Liver (tissue), 9 donors: ENCODE results near the gene FNTB. TPM values are rescaled to one million over a fixed set of nuclear protein-coding genes. Genes with fewer than 3 reads are reported as not detected.

Source experiments
- DNase-seq: peaks from one replicate; pipeline ENCODE4 v3.0.0-alpha.2; 2017; ENCODE audit warnings: low spot score
- H3K27ac ChIP-seq, 2 donors: one replicate each; pipeline ENCODE4 v1.7.0; 2013; ENCODE audit warnings: inconsistent platforms in 2 of 2, low read length in 2 of 2, control low read depth in 1 of 2, low read depth in 1 of 2, mild to moderate bottlenecking in 1 of 2
- H3K27me3 ChIP-seq, 4 donors: one replicate each; pipeline versions ENCODE4 v1.6.1 to v1.7.0; 2013; ENCODE audit warnings: low read length in 3 of 4, inconsistent platforms in 1 of 4, mild to moderate bottlenecking in 1 of 4, moderate library complexity in 1 of 4; ENCODE audit not compliant: control insufficient read depth in 4 of 4, insufficient read depth in 4 of 4
- H3K36me3 ChIP-seq, 4 donors: one replicate each; pipeline versions ENCODE4 v1.6.1 to v1.7.0; 2013; ENCODE audit warnings: low read length in 3 of 4, mild to moderate bottlenecking in 3 of 4, low read depth in 1 of 4, moderate library complexity in 1 of 4; ENCODE audit not compliant: control insufficient read depth in 4 of 4, insufficient read depth in 3 of 4
- H3K4me1 ChIP-seq, 4 donors: one replicate each; pipeline versions ENCODE4 v1.6.1 to v1.7.0; 2013; ENCODE audit warnings: low read length in 3 of 4, mild to moderate bottlenecking in 3 of 4, moderate library complexity in 1 of 4; ENCODE audit not compliant: control insufficient read depth in 4 of 4, insufficient read depth in 4 of 4
- H3K4me3 ChIP-seq, 3 donors: one replicate each; pipeline versions ENCODE4 v1.6.1 to v1.7.0; 2013; ENCODE audit warnings: low read length in 3 of 3, control low read depth in 1 of 3, low read depth in 1 of 3, mild to moderate bottlenecking in 1 of 3
- H3K9ac ChIP-seq, 2 donors: one replicate each; pipeline ENCODE4 v1.7.0; 2013; ENCODE audit warnings: low read length in 2 of 2, mild to moderate bottlenecking in 2 of 2, moderate library complexity in 2 of 2, control low read depth in 1 of 2, low read depth in 1 of 2
- H3K9me3 ChIP-seq, 4 donors: one replicate each; pipeline versions ENCODE4 v1.6.1 to v1.7.0; 2013; ENCODE audit warnings: low read length in 3 of 4; ENCODE audit not compliant: control insufficient read depth in 4 of 4
- EGR1 ChIP-seq, 2 donors: IDR thresholded peaks; 2 replicates each; pipeline ENCODE4 v1.6.1; 2016 to 2018; ENCODE audit warnings: antibody characterized with exemption in 2 of 2, low read depth in 2 of 2
- FOXA1 ChIP-seq: IDR thresholded peaks from 2 replicates; pipeline ENCODE4 v1.6.1; 2016; ENCODE audit warnings: antibody characterized with exemption
- HNF4A ChIP-seq, 2 donors: conservative IDR thresholded peaks; 2 replicates each; pipeline ENCODE4 v1.6.1; 2016; ENCODE audit warnings: antibody characterized with exemption in 2 of 2, mild to moderate bottlenecking in 2 of 2
- HNF4G ChIP-seq: IDR thresholded peaks from 2 replicates; pipeline ENCODE4 v1.6.1; 2016; ENCODE audit warnings: antibody characterized with exemption
- JUND ChIP-seq, 2 donors: IDR thresholded peaks; 2 replicates each; pipeline ENCODE4 v1.6.1; 2016; ENCODE audit warnings: antibody characterized with exemption in 2 of 2
- NR2F2 ChIP-seq: IDR thresholded peaks from 2 replicates; pipeline ENCODE4 v1.6.1; 2016; ENCODE audit warnings: antibody characterized with exemption
- RAD21 ChIP-seq, 2 donors: IDR thresholded peaks; 2 replicates each; pipeline ENCODE4 v1.6.1; 2016; ENCODE audit warnings: antibody characterized with exemption in 2 of 2, mild to moderate bottlenecking in 2 of 2
- RXRA ChIP-seq, 2 donors: IDR thresholded peaks; 2 replicates each; pipeline ENCODE4 v1.6.1; 2017 to 2018; ENCODE audit warnings: antibody characterized with exemption in 2 of 2, mild to moderate bottlenecking in 1 of 2
- SP1 ChIP-seq: IDR thresholded peaks from 2 replicates; pipeline ENCODE4 v1.6.1; 2018; ENCODE audit warnings: antibody characterized with exemption, mild to moderate bottlenecking
- TAF1 ChIP-seq: conservative IDR thresholded peaks from 2 replicates; pipeline ENCODE4 v1.6.1; 2016; ENCODE audit warnings: antibody characterized with exemption, mild to moderate bottlenecking
- YY1 ChIP-seq: IDR thresholded peaks from 2 replicates; pipeline ENCODE4 v1.6.1; 2016; ENCODE audit warnings: antibody characterized with exemption, mild to moderate bottlenecking
- WGBS: extraction: QIAGEN DNeasy Blood & Tissue Kit; methylation state at CpG from one replicate; pipeline ENCODE4 v1.1.7; 2013; 5-methylcytosine and 5-hydroxymethylcytosine counted together
- polyA plus RNA-seq, 2 donors: library from polyadenylated mRNA; stranded (reverse) in 1 of 2; unstranded in 1 of 2; fragments of 200-250 nt in 1 of 2; fragments of >200 nt in 1 of 2; fragmentation: Nextera tagmentation in 1 of 2; extraction: Ambion mirVana in 1 of 2; gene quantifications; one replicate each; pipeline versions ENCODE4 v1.2.1 to v1.2.3, GENCODE V29; 2013 to 2015
- total RNA-seq, 2 donors: library from RNA; depleted of rRNA; stranded (reverse); fragments of >200 nt; gene quantifications; one replicate each; pipeline ENCODE4 v1.2.3, GENCODE V29; 2014
- TF ChIP-seq, protein P1 (sequence below): IDR thresholded peaks from 2 replicates; pipeline ENCODE4 v1.6.1; 2016; ENCODE audit warnings: antibody characterized with exemption, mild to moderate bottlenecking
- TF ChIP-seq, protein P2 (sequence below): IDR thresholded peaks from 2 replicates; pipeline ENCODE4 v1.6.1; 2016; ENCODE audit warnings: antibody characterized with exemption
- TF ChIP-seq, protein P3 (sequence below): fragments of 150-350 bp; IDR thresholded peaks from 2 replicates; pipeline ENCODE4 v1.5.1; 2017; ENCODE audit warnings: improper control_type of control experiment, low read depth, low read length; ENCODE audit not compliant: missing input control
- TF ChIP-seq, protein P4 (sequence below): IDR thresholded peaks from 2 replicates; pipeline ENCODE4 v1.6.1; 2016; ENCODE audit warnings: antibody characterized with exemption
- donor health status: healthy.
- donor health status: healthy.
- donor health status: healthy.
- donor health status: healthy.
- donor health status: healthy.

The FNTB gene
- total and polyA plus RNA-seq, 4 donors, result 6.3 to 17.2 (median 9.0) TPM

DNA sequence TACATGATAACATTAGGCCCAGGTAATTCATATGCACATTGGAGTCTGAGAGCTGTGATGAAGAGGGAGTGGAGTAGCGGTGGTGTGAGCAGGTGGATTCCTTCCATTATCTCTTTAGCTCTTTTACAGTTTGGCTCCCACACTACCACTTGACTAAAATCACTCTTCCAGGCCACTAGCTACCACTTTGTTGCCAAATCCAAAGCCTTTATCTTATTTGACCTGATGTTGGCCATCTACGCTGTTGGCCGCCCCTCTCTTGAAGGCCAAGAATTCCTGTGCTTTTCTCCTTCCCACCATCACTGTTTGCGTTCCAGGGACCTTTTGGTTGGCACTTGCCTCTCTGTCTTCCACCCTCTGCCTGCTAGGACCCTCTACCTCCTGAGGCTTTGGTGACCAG lies 119.6 kb downstream of the FNTB start:
- WGBS, result 96% methylated on average over 4 of the region's 4 CpGs
- Histone ChIP-seq H3K4me1 (peaks cover 2 to 6% (median 5%) of the 10 kb centered on the region in 4 donors), H3K36me3 (no peaks in the 10 kb centered on the region), H3K27me3 (no peaks in the 10 kb centered on the region), H3K9ac (no peak overlapping the region), H3K4me3 (no peak overlapping the region), H3K27ac (no peak overlapping the region), H3K9me3 (no peaks in the 10 kb centered on the region)
- no peak for DNase-seq
- TF ChIP-seq TAF1 (no peak), SP1 (no peak), YY1 (no peak), HNF4G (no peak), HNF4A (conservative IDR thresholded peaks at IDR 0.05) (no peak), JUND (IDR thresholded peaks at IDR 0.05) (no peak), RAD21 (IDR thresholded peaks at IDR 0.05) (no peak), RXRA (IDR thresholded peaks at IDR 0.05) (no peak), NR2F2 (no peak), FOXA1 (no peak), EGR1 (IDR thresholded peaks at IDR 0.05; ENCODE audit: low read depth in 2 of 2) (no peak)
- TF ChIP-seq, protein P1, sequence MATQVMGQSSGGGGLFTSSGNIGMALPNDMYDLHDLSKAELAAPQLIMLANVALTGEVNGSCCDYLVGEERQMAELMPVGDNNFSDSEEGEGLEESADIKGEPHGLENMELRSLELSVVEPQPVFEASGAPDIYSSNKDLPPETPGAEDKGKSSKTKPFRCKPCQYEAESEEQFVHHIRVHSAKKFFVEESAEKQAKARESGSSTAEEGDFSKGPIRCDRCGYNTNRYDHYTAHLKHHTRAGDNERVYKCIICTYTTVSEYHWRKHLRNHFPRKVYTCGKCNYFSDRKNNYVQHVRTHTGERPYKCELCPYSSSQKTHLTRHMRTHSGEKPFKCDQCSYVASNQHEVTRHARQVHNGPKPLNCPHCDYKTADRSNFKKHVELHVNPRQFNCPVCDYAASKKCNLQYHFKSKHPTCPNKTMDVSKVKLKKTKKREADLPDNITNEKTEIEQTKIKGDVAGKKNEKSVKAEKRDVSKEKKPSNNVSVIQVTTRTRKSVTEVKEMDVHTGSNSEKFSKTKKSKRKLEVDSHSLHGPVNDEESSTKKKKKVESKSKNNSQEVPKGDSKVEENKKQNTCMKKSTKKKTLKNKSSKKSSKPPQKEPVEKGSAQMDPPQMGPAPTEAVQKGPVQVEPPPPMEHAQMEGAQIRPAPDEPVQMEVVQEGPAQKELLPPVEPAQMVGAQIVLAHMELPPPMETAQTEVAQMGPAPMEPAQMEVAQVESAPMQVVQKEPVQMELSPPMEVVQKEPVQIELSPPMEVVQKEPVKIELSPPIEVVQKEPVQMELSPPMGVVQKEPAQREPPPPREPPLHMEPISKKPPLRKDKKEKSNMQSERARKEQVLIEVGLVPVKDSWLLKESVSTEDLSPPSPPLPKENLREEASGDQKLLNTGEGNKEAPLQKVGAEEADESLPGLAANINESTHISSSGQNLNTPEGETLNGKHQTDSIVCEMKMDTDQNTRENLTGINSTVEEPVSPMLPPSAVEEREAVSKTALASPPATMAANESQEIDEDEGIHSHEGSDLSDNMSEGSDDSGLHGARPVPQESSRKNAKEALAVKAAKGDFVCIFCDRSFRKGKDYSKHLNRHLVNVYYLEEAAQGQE, result no peak
- TF ChIP-seq, protein P2, sequence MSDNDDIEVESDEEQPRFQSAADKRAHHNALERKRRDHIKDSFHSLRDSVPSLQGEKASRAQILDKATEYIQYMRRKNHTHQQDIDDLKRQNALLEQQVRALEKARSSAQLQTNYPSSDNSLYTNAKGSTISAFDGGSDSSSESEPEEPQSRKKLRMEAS, result no peak
- TF ChIP-seq, protein P3, sequence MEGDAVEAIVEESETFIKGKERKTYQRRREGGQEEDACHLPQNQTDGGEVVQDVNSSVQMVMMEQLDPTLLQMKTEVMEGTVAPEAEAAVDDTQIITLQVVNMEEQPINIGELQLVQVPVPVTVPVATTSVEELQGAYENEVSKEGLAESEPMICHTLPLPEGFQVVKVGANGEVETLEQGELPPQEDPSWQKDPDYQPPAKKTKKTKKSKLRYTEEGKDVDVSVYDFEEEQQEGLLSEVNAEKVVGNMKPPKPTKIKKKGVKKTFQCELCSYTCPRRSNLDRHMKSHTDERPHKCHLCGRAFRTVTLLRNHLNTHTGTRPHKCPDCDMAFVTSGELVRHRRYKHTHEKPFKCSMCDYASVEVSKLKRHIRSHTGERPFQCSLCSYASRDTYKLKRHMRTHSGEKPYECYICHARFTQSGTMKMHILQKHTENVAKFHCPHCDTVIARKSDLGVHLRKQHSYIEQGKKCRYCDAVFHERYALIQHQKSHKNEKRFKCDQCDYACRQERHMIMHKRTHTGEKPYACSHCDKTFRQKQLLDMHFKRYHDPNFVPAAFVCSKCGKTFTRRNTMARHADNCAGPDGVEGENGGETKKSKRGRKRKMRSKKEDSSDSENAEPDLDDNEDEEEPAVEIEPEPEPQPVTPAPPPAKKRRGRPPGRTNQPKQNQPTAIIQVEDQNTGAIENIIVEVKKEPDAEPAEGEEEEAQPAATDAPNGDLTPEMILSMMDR, result no peak
- TF ChIP-seq, protein P4, sequence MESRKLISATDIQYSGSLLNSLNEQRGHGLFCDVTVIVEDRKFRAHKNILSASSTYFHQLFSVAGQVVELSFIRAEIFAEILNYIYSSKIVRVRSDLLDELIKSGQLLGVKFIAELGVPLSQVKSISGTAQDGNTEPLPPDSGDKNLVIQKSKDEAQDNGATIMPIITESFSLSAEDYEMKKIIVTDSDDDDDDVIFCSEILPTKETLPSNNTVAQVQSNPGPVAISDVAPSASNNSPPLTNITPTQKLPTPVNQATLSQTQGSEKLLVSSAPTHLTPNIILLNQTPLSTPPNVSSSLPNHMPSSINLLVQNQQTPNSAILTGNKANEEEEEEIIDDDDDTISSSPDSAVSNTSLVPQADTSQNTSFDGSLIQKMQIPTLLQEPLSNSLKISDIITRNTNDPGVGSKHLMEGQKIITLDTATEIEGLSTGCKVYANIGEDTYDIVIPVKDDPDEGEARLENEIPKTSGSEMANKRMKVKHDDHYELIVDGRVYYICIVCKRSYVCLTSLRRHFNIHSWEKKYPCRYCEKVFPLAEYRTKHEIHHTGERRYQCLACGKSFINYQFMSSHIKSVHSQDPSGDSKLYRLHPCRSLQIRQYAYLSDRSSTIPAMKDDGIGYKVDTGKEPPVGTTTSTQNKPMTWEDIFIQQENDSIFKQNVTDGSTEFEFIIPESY, result no peak

DNA sequence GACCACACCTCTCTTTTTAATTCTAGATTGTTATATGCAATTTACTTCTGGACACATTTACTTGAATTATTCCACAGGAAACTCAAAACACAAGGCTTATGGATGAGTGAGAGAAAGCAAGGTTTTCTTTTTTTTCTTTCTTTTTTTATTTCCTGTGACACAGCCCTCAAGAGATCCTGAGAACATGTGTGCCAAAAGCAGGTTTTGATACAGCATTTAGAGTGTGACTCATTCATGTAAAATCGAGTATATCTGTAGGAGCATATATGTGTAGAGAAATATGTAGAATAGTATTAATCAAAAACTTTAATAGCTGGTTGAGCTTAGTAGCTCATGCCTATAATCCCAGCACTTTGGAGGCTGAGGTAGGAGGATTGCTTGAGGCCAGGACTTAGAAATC lies 120.0 kb downstream of the FNTB start:
- Histone ChIP-seq H3K27ac (no peak overlapping the region), H3K9ac (no peak overlapping the region), H3K36me3 (no peaks in the 10 kb centered on the region), H3K4me1 (peaks cover 2 to 6% (median 5%) of the 10 kb centered on the region in 4 donors), H3K4me3 (no peak overlapping the region), H3K9me3 (no peaks in the 10 kb centered on the region), H3K27me3 (no peaks in the 10 kb centered on the region)
- no peak for TF ChIP-seq RXRA (IDR thresholded peaks at IDR 0.05)
- no peak for TF ChIP-seq RAD21 (IDR thresholded peaks at IDR 0.05)
- TF ChIP-seq NR2F2, result no peak
- no peak for DNase-seq
- 64% methylated on average over 1 of the region's 1 CpG for WGBS
